Endometrial microvascular endothelial cells (primary cell): ENCODE data around the gene TMTC2. TPM values are rescaled to one million over a fixed set of nuclear protein-coding genes. Genes with fewer than 3 reads are reported as not detected.

ENCODE experiments used
- in situ Hi-C: cut with HindIII; loops from 2 replicates; pipeline ENCODE4 v1.10.0; 2017; ENCODE audit warnings: low sequenced_read_pairs, low pct_unique_long_range_greater_than_20kb; ENCODE audit errors: inconsistent ontology term
- total RNA-seq: library from RNA; depleted of rRNA; stranded (reverse); fragments of >200 nt; gene quantifications from one replicate; pipeline ENCODE4 v1.2.3, GENCODE V29; 2015; ENCODE audit errors: inconsistent ontology term

TMTC2 gene
- total RNA-seq, 1 donor from 2014 or later: 6.8 TPM

GRCh38 chr12:82673698-82674097 lies 13.0 kb upstream of the TMTC2 start:
- in situ Hi-C loops: no loop called here

GRCh38 chr12:82675246-82675645 lies 11.5 kb upstream of the TMTC2 start:
- in situ Hi-C loops: no loop called here

- in situ Hi-C loops: no loop called here
Observed at GRCh38 chr12:82682326-82682725, 4.4 kb upstream of the TMTC2 start.

- in situ Hi-C loops: no loop called here
Observed at GRCh38 chr12:82682851-82683261, 3.9 kb upstream of the TMTC2 start.

- in situ Hi-C loops: no loop called here
Observed at GRCh38 chr12:82685790-82686167, 927 bp upstream of the TMTC2 start.

- in situ Hi-C loops: no loop called here
Observed at GRCh38 chr12:82687021-82688011, 610 bp downstream of the TMTC2 start.

GRCh38 chr12:82688035-82688501 lies 1.4 kb downstream of the TMTC2 start:
- in situ Hi-C loops: no loop called here

GRCh38 chr12:82688596-82688995 lies 1.9 kb downstream of the TMTC2 start:
- in situ Hi-C loops: no loop called here

GRCh38 chr12:82690006-82690405 lies 3.3 kb downstream of the TMTC2 start:
- in situ Hi-C loops: no loop called here

- in situ Hi-C loops: no loop called here
Observed at GRCh38 chr12:82691513-82691912, 4.8 kb downstream of the TMTC2 start.

GRCh38 chr12:82694276-82694675 lies 7.6 kb downstream of the TMTC2 start:
- in situ Hi-C loops: no loop called here

- in situ Hi-C loops: no loop called here
Observed at GRCh38 chr12:82694970-82695369, 8.3 kb downstream of the TMTC2 start.

- in situ Hi-C loops: no loop called here
Observed at GRCh38 chr12:82695531-82695930, 8.8 kb downstream of the TMTC2 start.

GRCh38 chr12:82696543-82696942 lies 9.8 kb downstream of the TMTC2 start:
- in situ Hi-C loops: no loop called here

GRCh38 chr12:82698708-82699564 lies 12.2 kb downstream of the TMTC2 start:
- in situ Hi-C loops: no loop called here

GRCh38 chr12:82705774-82706173 lies 19.1 kb downstream of the TMTC2 start:
- in situ Hi-C loops: no loop called here

GRCh38 chr12:82708061-82708879 lies 21.6 kb downstream of the TMTC2 start:
- in situ Hi-C loops: no loop called here

- in situ Hi-C loops: no loop called here
Observed at GRCh38 chr12:82709794-82710355, 23.2 kb downstream of the TMTC2 start.
